HPDE6-E6E7 (cell line): ENCODE data around the gene HMGN5.

Experiments used
- DNase-seq: peaks from one replicate; pipeline ENCODE4 v3.0.0; 2011; ENCODE audit warnings: missing footprints; ENCODE audit errors: extremely low spot score

HMGN5 gene, protein sequence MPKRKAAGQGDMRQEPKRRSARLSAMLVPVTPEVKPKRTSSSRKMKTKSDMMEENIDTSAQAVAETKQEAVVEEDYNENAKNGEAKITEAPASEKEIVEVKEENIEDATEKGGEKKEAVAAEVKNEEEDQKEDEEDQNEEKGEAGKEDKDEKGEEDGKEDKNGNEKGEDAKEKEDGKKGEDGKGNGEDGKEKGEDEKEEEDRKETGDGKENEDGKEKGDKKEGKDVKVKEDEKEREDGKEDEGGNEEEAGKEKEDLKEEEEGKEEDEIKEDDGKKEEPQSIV

DNA sequence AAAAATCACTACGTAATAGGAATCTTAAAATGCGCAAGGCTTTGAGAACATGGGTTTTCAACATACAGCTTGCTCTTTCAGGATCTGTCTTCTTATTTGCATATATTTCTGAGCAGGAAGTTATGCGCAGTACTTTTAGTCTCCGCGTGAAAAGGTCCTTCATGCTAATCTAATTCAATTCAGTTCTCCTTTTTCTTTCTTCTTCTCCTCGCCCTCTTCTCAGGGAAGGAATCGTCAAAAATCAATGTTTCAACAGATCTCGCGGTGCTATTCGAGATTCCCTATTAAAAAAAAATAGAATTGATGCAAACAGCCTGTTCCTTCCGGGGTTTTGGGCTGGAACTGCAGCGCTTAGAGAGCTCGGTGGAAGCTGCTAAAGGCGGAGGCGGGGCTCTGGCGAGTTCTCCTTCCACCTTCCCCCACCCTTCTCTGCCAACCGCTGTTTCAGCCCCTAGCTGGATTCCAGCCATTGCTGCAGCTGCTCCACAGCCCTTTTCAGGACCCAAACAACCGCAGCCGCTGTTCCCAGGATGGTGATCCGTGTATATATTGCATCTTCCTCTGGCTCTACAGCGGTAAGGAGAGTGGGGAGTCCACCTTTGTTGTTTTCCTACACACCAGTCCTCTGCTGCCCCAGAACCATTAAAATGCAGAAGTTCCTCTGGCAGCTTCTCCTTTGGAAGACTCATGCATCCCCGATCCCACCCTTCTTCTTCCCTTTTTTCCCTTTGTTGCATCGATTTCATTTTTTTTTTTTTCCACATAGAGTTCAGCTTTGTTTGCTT is at the start of gene HMGN5, which contains the start of gene SH3BGRL:
Gene HMGN5 (minus strand): TSS at position 243 of the 785 bp plus-strand sequence. CDS start 80,364 bp downstream, outside the sequence.
Gene SH3BGRL (plus strand): TSS at position 432 of the 785 bp plus-strand sequence. CDS start 99 bp downstream, at position 531.
- peak; percentile 32 for DNase-seq

DNA sequence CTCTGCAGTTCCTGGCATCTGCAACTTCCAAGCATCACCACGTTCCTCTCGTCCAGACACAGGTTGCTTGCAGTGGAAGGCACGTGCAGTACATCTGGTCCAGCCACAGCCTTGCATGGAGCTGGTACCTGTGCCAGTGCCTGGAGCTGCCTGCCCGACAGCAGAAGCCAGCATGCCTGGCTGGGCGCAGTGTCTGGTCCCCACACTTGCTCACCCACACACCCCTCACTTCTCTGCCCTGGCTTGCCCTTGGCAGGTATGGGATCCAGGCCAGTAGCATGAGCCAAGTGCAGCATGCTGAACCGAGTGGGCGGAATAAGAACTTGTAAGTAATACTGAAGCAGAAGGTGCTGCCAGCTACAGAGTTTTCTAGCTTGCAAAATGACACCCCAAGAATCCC is 40.0 kb upstream of the HMGN5 start:
- DNase-seq = no peak

DNA sequence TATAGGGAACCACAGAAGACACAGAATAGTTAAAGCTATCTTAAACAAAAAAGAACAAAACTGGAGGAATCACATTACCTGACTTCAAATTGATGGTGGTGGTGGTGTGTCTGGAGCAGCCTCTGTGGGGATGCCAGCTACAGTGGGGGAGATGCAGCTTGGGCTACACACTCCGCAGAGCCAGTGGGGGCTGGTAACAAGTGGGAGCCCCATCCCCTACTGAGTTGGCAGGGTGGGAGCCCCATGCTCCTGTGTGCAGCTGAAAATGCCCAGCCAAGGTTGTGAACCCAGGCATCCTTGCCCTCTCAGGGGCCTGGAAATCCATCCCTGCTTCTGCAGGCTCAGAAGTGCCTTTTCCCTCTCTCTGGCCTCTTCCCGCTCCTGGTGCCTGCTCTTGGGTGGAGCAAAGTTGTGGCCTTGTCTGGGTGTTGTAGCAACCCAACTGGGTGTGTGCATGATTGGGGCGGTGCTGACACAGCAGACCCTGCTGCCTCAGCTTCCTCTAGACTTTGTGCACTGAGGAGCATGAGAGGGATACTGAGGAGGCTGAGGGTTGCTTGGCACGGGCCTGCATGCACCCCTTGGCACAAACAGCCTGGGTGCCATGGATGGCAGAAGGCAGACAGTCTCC is 39.1 kb upstream of the HMGN5 start:
- DNase-seq = no peak

DNA sequence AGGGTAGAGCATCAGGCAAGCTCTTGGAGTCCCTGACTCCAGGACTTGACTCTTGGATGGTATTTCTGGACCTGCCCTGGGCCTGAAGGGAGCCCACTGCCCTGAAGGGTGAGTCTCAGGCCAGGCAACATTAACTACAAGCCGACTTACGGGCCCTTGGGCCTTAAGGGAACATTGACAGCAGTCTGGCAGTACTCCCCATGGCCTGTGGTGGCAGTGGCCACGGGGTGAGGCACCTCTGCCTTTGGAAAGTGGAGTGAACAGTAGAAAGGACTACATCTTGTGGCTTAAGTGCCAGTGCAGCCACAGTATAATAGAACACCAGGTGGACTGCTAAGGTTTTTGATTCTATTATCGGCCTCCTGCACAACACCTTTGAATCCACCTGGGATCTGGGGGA is 36.5 kb upstream of the HMGN5 start:
- DNase-seq = no peak

DNA sequence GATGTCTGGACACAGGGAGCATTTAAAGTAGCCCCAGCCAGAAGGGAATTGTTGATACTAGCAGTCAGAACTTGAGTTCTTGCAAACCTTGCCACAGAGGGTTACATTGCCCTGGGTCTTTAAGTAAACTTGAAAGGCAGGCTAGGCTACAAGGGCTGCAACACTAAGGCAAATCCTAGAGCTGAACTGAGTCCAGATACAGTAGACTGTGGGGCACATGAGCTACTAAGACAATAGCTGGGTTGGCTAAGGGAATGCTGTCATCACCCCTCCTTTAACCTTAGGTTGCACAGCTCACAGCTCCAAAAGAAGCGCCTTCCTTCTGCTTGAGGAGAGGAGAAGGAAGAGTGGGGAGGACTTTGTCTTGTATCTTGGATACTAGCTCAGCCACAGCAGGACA is 35.8 kb upstream of the HMGN5 start:
- DNase-seq = no peak

DNA sequence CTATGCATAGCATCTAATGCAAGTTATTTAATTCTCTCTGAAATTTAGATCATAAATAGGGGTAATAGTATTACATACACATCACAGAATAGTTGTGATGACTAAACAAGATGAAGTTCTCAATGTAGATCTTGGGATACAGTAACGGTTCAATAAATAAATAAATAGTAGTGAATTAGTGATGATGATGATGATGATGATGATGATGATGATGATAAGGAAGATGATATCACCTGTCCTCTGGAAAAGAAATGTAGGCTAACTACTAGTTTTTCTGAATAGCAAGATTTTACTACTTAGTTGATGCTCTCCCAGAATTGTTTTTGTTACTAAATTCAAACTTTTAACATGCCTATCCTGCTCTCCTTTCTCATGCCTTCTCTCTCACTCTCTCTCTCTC is 30.5 kb upstream of the HMGN5 start:
- no peak for DNase-seq

DNA sequence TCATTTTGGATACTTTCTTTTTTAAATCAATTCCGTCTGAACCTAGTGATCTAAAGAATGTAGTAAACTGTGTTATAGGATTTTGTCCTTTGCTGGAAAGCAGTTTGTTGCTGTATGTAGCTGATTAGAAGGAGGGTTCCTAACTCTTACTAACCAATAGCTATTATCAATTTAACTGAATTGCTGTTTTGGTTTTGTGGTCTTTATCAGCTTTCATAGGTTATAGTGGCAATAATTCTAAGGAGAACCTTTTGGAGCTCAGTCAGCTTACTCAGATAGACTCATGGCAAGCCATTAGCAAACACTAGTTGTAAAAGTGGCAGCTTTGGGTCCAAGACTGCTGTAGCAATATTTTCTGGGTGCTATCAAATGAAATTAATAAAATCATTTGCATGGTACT is 29.8 kb upstream of the HMGN5 start:
- no peak for DNase-seq

DNA sequence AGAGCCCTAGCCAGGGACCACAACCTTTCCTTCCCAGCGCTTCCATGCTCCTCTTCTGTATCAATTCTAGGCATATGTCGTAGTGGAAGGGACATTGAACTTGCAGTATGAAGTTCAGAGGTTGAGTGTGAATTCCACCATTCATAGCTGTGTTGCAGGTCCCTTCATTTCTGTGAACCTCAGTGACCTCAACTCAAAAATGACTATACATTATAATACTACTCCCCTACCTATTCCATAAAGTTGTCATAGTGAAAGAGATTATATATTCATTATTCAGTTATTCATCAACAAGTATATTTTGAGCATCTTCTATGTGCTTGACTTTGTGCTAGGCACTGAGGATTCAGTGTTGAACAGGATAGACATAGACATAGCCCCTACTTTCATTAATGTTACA is 28.2 kb upstream of the HMGN5 start:
- no peak for DNase-seq

DNA sequence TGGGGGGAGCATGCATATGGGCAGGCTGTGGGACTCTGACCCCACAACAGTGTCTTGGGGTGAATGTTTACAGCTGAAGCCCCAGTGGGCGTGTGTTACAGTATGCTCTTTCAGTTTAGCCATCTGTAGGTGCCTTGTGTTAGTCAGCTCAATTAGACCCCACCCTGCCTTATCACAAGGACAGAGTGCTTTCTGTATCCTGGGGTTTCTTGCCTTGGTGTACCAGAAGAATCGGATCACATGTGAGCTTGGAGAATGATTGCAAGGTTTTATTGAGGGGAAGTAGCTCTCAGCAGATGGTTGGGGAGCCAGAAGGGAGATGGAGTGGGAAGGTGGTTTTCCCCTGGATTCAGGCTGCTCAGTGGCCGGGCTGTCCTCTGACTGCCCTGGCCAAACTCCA is 27.5 kb upstream of the HMGN5 start:
- DNase-seq = no peak

DNA sequence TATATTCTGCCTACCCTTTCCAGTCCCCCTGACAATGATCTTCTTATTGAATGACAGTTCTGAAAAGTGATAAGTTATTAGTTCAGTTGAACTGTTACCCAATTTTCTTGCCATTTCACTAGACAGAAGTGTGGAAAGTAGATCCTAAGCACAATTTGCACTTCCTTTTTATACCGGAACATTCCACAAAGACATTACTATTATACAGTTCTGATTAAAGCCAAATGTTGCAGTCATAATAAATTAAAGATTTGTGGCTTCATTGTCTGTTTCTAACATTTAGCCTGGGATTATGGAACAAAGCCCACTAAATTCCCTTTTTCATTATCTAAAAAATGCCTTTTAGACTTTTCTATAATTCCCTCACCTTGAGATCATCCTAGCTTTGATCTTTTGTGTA is 14.0 kb upstream of the HMGN5 start:
- DNase-seq = no peak

DNA sequence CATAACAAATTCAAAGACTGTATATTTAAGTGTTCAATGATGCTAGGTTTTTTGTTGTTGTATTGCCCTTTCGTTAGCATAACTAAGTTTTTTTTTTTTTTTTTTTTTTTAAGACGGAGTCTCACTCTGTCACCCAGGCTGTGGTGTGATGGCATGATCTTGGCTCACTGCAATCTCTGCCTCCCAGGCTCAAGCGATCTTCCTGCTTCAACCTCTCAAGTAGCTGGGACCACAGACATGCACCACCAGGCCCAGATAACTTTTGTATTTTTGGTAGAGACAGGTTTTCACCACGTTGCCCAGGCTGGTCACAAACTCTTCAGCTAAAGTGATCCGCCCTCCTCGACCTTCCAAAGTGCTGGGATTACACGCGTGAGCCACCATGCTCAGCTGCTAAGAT is 7.2 kb upstream of the HMGN5 start:
- no peak for DNase-seq

DNA sequence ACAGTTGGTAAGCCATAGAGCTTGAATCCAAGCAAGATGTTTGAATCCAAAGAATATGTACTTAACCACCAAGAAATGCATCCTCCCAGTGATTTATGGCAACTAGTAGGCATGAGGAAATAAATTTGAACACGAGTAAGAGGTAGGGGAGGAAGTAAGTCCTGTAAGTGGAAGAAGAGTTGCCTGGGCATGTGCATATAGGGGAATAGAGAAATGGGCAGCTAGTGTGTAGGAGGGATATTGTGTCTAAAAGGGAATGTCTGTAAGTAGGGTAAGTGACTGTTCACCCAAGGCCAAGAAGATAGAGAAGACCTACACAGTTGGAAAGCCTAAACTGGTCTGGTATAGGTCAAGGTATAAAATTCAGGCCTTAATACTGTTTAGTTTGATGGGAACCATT is 4.8 kb upstream of the HMGN5 start:
- DNase-seq = no peak

DNA sequence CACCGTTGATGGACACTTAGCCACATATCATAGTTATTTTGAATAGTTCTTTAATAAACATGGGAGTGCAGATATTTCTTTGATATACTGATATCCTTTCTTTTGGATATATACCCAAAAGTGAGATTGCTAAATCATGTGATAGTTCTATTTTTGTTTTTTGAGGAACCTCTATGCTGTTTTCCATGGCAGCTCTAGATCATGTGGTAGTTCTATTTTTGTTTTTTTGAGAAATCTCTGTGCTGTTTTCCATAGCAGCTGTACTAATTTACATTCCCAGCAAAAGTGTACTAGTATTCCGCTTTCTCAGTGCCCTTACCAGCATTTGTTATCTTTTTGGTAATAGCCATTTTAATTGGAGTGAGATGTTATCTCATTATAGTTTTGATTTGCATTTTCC is 3.8 kb upstream of the HMGN5 start:
- no peak for DNase-seq

DNA sequence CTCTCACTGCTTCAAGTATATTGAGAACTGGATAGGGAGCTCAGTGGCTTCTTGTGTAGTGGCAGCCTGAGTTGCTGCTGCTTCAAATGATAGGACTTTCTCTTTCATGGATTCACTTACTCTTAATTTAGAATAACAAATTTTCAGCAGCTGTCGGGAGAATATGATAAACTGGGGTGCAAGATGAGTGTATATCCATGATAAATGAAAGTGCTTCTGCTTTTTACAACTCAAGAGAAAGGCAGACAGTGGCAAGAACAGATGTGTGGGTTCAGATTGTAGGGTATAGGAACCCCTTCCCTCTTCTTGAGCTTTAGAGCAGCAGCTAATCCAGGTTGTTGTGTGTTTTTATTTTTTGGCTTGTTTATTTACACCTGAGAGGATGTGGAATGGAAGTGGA is 1.2 kb upstream of the HMGN5 start:
- DNase-seq = no peak

DNA sequence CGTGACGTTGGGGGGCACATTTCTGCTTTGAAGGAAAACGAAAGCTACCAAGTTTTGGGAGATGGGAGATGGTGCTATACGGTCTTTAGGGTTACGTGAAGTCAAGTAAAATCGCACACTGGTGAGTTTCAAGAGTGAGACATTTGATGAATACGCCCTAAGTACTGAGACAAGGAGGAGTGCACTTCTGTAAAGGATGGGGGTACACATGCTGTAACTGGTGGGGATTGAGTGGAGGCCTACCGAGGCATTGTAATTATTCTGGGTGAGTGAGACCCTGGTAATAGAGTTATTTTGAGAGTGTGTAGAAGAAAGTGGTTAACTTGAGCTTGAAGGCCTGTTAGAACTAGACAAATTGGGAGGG is 725 bp upstream of the HMGN5 start:
- DNase-seq = no peak

DNA sequence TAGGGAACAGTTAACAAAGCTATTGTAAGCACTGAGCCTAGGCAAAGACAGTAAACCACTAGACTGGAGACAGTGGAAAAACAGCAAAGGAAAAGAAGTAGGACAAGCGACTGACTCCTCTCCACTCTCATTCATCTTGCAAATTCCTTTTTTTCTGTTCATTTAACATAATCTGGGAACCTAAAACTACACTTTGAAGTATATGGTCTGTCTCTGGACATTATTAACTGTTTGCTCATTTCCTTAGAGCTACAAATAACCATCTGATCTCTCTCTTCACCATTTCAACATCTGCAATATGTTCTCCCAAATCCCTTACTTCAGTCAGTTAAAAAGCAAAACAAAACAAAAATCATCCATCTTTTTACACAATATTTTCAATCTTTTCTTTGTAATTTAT is 642 bp downstream of the HMGN5 start:
- DNase-seq = no peak

DNA sequence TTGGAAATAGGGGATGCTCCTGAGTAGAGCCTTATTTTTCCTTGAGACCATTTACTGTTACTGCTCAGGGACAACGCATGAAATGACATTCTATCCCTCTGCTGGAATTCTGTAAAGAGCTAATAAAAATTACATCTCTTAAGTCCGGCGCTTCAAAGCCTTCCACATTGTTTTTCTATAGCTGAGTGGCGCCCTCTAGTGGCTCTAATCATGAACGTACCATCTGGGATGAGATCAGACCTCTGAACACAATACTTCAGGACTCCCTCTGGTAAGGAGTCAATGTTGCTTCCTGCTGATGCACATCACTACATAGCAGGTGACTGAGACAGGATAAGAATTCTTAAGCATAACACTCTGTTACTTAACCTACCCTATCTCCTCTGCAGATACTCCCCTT is 6.0 kb downstream of the HMGN5 start:
- peak; percentile 15 for DNase-seq

DNA sequence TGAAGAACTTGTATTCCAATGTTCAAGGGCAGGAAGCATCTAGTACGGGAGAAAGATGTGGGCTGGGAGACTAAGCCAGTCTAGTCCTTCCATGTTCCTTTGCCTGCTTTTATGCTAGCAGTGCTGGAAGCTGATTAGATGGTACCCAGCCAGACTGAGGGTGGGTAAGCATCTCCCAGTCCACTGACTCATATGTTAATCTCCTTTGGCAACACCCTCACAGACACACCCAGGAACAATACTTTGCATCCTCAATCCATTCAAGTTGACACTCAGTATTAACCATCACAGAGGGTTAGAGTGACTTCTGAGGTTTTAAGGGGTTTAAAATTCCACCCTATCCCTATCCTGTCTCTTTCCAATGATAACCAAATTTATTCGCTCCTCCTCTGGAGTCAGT is 6.5 kb downstream of the HMGN5 start:
- DNase-seq = no peak

DNA sequence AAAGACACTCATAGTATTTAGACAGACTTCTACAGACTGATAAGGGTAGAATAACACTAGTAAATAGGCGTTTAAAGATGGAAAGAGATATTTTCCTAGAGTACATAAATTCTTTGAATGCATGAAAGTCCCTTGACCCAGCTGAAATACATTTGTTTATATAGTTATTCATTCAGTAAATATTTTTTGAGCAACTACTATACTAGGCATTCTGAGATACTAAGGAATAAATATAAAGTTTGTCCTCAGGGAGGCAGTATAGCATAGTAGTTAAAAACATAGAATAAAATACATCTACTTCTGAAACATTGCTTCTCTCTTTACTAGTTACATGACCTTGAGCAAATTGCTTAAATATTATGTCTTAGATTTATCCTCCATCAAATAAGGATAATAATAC is 27.4 kb downstream of the HMGN5 start:
- DNase-seq = no peak

DNA sequence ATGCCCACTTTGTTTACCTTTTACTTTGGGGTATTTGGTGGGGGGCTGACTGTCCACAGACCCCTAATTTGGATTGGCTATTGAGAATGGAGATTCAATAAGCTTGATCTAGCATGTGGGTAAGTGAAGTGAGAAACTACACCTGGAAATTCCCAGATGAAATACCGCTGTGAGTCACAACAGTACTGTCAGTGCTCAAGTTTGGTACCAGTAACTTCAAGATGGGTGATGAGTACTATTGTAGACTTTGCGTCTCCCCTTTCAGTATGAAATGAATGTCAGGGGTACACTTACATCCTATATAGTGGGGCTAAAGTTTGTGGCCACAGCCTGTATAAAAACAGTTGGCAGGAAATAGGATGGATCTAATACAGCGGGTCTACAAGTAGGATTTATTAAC is 33.3 kb downstream of the HMGN5 start:
- no peak for DNase-seq

DNA sequence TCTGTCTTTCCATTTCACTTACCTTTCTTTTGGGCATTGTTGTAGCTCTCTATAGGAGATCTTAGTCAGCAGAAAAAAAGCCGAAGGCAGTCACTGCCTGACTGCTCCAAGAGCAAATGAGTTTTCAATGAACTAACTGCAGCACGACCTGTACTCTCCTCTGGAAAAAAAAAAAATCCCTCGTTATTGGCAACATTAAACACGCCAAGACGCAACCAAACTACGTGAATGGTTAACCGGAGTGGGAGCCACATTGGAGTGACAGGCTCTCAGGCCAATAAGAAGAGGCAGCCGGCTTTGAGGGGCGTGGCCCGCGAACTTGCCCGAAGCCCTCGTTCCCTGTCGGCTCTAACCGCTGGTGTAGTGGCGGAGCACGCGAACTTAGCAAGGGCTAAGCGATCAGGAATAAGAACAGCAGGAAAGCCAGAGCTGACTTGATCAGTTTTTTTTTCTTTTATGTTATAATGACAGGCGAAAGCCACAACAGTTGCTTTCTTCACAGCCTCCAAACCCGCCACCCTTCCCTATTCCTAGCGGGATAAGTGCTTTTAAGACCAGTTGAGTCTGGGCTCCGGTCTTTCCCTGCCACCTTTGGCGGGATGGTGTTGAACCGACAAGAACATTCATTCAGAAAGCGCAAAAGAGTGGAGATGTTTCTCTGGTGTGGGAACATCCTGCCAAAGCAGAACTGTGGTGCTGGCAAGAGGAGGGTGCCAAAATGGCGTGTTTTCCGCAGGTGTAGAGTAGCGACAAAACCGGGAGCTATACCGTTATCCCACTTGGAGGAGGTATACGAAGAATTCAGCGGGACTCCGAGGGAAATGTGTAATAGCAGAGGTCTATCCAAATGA is 80.0 kb downstream of the HMGN5 start:
- peak; percentile 65 for DNase-seq

DNA sequence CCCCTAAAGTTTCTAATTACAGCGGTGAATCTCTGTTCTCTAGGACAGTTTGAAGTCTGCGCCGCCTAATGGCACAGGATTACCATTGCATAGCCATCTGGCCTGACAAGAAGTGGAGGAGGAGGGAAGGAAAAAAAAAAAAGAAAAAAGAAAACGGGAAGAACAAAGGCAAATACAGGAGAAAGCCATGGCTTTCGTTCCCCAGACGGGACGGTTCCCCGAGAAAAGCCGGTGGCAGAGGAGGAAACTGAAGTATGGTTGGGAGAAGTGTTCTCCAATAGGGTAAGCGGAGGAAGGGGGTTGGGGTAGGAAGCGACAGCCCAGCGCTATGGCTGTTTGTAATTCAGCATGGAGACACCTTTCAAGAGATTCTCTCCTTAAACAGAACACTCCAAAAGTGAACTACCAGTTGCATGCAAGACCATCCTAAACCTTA is 80.8 kb downstream of the HMGN5 start:
- peak; percentile 16 for DNase-seq
